Adrenal gland (tissue), 12 donors: Measurements from ENCODE around the gene ITGB3. TPM values are rescaled to one million over a fixed set of nuclear protein-coding genes. Genes with fewer than 3 reads are reported as not detected.

Experiments
- DNase-seq, 7 donors: peaks; one replicate each; pipeline ENCODE4 v3.0.0-alpha.2; 2019 to 2020
- H3K27ac ChIP-seq, 5 donors: fragments of 200-600 bp; sonication (generic) in 4 of 5; 1 replicate in 3 of 5; 2 replicates in 2 of 5; pipeline versions ENCODE4 v1.5.1 to v1.8.0; 2016 to 2020; ENCODE audit warnings: mild to moderate bottlenecking in 1 of 5
- H3K27me3 ChIP-seq: fragments of 200-600 bp; 2 replicates; pipeline ENCODE4 v1.8.0; 2021
- H3K36me3 ChIP-seq, 2 donors: fragments of 200-600 bp; replicated peaks in 1 of 2; 1 replicate in 1 of 2; 2 replicates in 1 of 2; pipeline versions ENCODE4 v1.5.1 to v1.8.0; 2018 to 2022
- H3K4me1 ChIP-seq, 2 donors: fragments of 200-600 bp; replicated peaks in 1 of 2; 1 replicate in 1 of 2; 2 replicates in 1 of 2; pipeline versions ENCODE4 v1.5.1 to v1.8.0; 2018 to 2021
- H3K4me3 ChIP-seq, 4 donors: fragments of 200-600 bp; sonication (generic) in 3 of 4; one replicate each; pipeline ENCODE4 v1.5.1; 2016 to 2018
- H3K9me3 ChIP-seq, 3 donors: fragments of 200-600 bp; sonication (generic) in 1 of 3; replicated peaks in 1 of 3; 1 replicate in 2 of 3; 2 replicates in 1 of 3; pipeline versions ENCODE4 v1.5.1 to v1.8.0; 2016 to 2021
- POLR2A ChIP-seq, 2 donors: fragments of 450-650 bp; IDR thresholded peaks; one replicate each; pipeline ENCODE4 v1.6.1; 2017; ENCODE audit warnings: antibody characterized with exemption in 2 of 2, mild to moderate bottlenecking in 2 of 2, moderate library complexity in 1 of 2
- WGBS, 4 donors: extraction: QIAGEN DNeasy Blood & Tissue Kit in 2 of 4; methylation state at CpG; one replicate each; pipeline versions ENCODE4 v1.1.5 to v1.1.7; 2013 to 2017; 5-methylcytosine and 5-hydroxymethylcytosine counted together
- intact Hi-C, 2 donors: fragments of 100-400 bp; cut with DNase I; formaldehyde crosslinking; loops; one replicate each; pipeline versions ENCODE4 v1.14.1 to v1.15.0; 2022 to 2023
- polyA plus RNA-seq, 3 donors: library from polyadenylated mRNA; stranded (reverse); fragments of 200-250 nt in 2 of 3; fragments of 350-450 nt in 1 of 3; fragmentation: Illumina TruSeq in 1 of 3; extraction: RNeasy Lipid Tissue Mini Kit (QIAGEN cat#74804) in 1 of 3; gene quantifications; one replicate each; pipeline ENCODE4 v1.2.3, GENCODE V29; 2013 to 2014
- total RNA-seq, 9 donors: library from RNA; depleted of rRNA in 4 of 9; stranded (reverse); fragments of >200 nt in 4 of 9; fragments of 120-200 nt in 1 of 9; fragmentation: NEBNext Ultra II Directional in 1 of 9; extraction: Animal tissue kit (Norgen Biotek cat#: 25700) in 1 of 9; gene quantifications; one replicate each; pipeline versions ENCODE4 v1.1.0 to v1.2.4, GENCODE V29; 2013 to 2023
- TF ChIP-seq, protein P1 (sequence below), 6 experiments: fragments of 450-650 bp in 4 of 6; fragments of 200-600 bp in 2 of 6; sonication (generic) in 1 of 6; IDR thresholded peaks; 1 replicate in 5 of 6; 2 replicates in 1 of 6; pipeline versions ENCODE4 v1.5.1 to v1.8.0; 2016 to 2021; ENCODE audit warnings: antibody characterized with exemption in 6 of 6, mild to moderate bottlenecking in 2 of 6, moderate library complexity in 1 of 6
- donor health status: healthy with polysubstance abuse.
- donor health status: Bipolar disorder and iron deficiency.
- donor health status: DM: yes; HTN: yes; CAD: no.
- donor health status: DM: no; HTN: no; CAD: no.
- donor health status: DM: no; HTN: no; CAD: no.
- donor health status: DM: yes; HTN: yes; CAD: no.

Gene ITGB3
- total and polyA plus RNA-seq, 12 donors = 0.12 to 3.7 (median 1.5) TPM

DNA sequence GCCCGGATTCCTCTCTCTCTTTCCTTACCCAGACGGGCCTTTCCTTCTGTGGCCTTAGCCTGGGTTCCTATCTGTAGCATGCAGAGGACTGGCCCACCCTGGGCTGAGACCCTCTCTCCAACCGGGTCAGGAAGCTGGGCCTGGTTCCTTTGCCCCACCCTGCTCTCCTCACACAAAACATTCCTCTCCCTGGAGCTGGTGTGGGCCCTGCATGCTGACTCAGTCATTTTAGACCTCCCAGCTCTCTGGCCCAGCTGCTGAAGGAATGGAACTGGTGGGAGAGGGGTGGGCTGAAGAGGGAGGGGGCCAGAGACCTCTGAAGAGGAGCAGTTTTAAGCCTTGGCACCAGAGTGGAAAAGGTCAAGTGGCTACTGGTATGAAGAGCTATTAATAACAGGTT, 43.5 kb upstream of the ITGB3 start:
- H3K27ac ChIP-seq = no peak overlapping the region
- no peaks in the 10 kb centered on the region for H3K9me3 ChIP-seq
- WGBS, 4 donors = 57 to 81% (median 68%) methylated on average over 3 of the region's 3 CpGs
- H3K4me1 ChIP-seq = peaks cover 8% of the 10 kb centered on the region in 2 donors
- H3K4me3 ChIP-seq = no peak overlapping the region
- TF ChIP-seq, protein P1, sequence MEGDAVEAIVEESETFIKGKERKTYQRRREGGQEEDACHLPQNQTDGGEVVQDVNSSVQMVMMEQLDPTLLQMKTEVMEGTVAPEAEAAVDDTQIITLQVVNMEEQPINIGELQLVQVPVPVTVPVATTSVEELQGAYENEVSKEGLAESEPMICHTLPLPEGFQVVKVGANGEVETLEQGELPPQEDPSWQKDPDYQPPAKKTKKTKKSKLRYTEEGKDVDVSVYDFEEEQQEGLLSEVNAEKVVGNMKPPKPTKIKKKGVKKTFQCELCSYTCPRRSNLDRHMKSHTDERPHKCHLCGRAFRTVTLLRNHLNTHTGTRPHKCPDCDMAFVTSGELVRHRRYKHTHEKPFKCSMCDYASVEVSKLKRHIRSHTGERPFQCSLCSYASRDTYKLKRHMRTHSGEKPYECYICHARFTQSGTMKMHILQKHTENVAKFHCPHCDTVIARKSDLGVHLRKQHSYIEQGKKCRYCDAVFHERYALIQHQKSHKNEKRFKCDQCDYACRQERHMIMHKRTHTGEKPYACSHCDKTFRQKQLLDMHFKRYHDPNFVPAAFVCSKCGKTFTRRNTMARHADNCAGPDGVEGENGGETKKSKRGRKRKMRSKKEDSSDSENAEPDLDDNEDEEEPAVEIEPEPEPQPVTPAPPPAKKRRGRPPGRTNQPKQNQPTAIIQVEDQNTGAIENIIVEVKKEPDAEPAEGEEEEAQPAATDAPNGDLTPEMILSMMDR (IDR thresholded peaks at IDR 0.05) = no peak
- TF ChIP-seq POLR2A (IDR thresholded peaks at IDR 0.05) = no peak
- no peak for DNase-seq
- no peaks in the 10 kb centered on the region for H3K36me3 ChIP-seq
- intact Hi-C loops = no loop called here
- H3K27me3 ChIP-seq = no peaks in the 10 kb centered on the region

DNA sequence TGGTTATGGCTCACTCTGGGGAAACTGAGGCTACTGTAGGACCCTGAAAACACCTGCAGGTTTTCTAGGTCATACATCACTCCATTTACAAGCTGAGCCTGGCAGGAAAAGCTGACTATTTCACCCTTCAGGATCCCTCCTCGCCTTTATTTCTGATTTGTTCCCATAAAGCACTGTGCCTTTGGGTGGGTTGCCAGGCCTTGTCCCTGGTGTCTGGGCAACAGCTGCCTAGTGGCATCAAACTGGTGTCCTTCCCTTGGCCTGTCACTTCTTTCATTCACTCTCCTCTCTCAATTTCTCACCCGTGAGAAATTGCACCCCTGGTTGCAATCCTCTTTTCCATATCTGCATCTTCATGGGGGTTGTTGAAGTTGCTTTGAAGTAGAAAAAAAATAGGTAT, 42.8 kb upstream of the ITGB3 start:
- Histone ChIP-seq H3K27me3 (no peaks in the 10 kb centered on the region), H3K36me3 (no peaks in the 10 kb centered on the region), H3K9me3 (no peaks in the 10 kb centered on the region), H3K27ac (no peak overlapping the region), H3K4me3 (no peak overlapping the region), H3K4me1 (peaks cover 1 to 2% of the 10 kb centered on the region in 2 donors)
- TF ChIP-seq, protein P1 (IDR thresholded peaks at IDR 0.05) = no peak
- no peak for TF ChIP-seq POLR2A (IDR thresholded peaks at IDR 0.05)
- no peak for DNase-seq
- intact Hi-C loops = no loop called here
- 85 to 89% (median 85%) methylated on average over 2 of the region's 2 CpGs for WGBS, 4 donors

DNA sequence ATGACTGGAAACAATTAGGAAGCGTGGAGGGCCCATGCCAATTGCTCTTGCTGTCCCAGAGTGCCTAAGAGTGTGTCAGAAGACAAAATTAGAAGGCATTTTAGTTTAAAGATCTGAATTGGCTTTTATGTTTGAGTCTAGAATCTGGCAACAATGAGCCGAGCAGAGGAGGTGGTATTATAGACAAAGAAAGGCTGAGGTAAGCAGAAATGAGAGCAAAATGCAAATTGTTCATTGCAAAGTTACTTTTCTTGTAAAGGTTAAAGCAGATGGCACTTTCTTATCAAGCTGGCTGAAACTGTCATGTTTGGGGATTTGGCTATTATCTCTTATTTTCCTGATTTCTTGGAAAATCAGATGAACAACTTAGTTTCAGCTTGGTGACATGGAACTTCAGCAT, 41.2 kb upstream of the ITGB3 start:
- DNase-seq = no peak
- H3K36me3 ChIP-seq = no peaks in the 10 kb centered on the region
- H3K4me3 ChIP-seq = no peak overlapping the region
- H3K9me3 ChIP-seq = no peaks in the 10 kb centered on the region
- TF ChIP-seq POLR2A (IDR thresholded peaks at IDR 0.05) = no peak
- TF ChIP-seq, protein P1 (IDR thresholded peaks at IDR 0.05) = no peak
- intact Hi-C loops = no loop called here
- WGBS, 4 donors = 79 to 94% (median 83%) methylated on average over 2 of the region's 2 CpGs
- H3K27ac ChIP-seq = no peak overlapping the region
- H3K4me1 ChIP-seq = no peaks in the 10 kb centered on the region
- no peaks in the 10 kb centered on the region for H3K27me3 ChIP-seq

DNA sequence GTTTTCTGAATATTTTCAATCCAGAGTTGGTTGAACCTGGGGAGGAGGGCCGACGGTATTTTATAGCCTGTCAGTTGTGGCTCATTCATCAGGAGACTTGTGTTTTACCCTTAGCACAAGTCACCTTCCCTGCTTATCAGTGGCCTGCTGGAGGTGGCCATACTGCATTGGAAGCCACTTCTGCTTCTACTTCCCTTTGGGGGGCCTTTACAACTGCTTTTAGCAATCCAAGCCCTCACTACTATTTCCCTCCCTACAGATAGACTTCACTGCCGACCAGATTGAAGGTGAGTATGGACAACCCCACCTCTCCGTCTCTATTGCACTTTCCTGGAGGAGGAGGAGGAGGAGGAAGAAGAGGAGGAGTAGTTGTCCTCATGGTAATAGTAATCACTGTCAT, 40.1 kb upstream of the ITGB3 start:
- intact Hi-C loops = no loop called here
- Histone ChIP-seq H3K27me3 (no peaks in the 10 kb centered on the region), H3K4me3 (no peak overlapping the region), H3K4me1 (no peaks in the 10 kb centered on the region), H3K36me3 (no peaks in the 10 kb centered on the region), H3K9me3 (no peaks in the 10 kb centered on the region), H3K27ac (no peak overlapping the region)
- WGBS, 4 donors = 75 to 95% (median 83%) methylated on average over 4 of the region's 4 CpGs
- DNase-seq = no peak
- TF ChIP-seq, protein P1 (IDR thresholded peaks at IDR 0.05) = no peak
- TF ChIP-seq POLR2A (IDR thresholded peaks at IDR 0.05) = no peak
